Medulla oblongata (tissue), 1 donor: ENCODE measurements around the gene FAM120B.

Experiments used
- DNase-seq: peaks from one replicate; pipeline ENCODE4 v3.0.0-alpha.2; 2015; ENCODE audit errors: extremely low spot score

FAM120B gene

DNA sequence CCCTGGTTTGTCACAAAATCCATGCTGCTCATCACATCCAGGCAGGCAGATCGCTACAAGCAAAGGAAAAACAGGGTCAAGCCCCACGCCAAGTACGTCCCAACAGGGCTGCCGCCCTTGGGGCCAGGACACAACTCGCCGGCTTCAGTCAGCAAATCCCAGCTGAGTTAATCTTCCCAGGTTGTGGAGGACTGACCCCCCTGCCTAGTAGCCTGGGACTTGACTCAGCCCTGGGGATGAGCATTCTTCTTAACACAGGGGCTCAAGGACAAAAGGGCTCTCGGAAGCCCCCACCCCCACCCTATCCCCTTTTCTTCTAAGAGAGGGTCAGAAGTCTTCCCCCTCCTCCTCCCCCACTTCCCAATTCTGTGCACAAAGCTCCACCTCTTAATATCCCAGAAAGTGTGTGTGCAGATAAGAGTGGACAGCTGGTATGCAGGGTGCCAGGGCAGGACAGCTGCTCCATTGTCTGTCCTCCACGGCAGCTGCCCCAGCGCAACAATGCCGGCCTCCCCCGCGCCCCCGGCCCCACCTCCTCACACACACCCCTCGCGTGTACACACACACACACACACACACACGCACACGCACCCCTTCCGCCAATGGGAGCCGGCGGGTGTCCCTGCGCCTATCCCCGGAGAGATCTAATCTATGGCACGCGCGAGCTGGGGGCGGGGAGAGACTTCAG lies 20.2 kb upstream of the FAM120B start:
- peak; percentile 57 for DNase-seq

DNA sequence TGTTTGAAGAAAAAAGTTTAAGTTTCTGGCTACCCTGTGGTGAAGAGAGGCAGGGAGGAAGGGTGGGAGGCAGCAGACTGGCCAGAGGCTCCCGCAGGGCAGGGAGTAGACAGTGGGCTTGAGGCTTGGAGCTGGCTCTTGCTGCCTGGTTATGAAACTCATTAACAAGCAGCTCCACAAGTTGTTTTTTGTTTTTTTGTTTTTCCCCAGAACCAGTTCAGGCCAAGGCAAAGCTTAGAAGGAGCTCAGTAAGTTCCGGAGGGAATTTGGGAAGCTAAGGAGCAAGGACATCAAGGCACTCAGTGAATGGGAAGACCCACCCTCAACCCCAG lies 19.7 kb upstream of the FAM120B start:
- no peak for DNase-seq

DNA sequence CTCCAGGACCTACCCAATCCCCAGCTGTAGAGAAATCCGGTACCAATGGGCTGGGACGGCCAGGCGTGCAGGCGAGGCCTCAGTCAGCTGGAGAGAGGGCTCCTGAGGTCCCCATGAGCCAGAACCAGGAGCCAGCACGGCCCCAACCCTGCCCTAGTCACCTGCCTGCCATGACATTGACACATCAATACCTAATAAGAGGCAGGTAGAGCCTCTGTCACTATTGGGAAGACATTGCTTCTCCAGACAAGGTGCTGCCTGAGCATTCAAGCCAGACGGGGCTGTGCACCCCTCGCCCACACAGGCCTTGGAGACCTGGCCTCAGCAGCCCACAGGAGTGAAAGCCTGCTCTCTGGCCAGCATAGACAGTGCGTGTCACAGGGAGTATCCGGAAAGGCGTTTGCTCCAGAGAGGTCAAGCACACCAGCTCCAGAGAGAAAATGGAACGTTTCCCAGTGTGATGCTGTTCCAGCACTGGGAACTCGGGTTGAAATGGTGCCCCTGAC lies 19.1 kb upstream of the FAM120B start:
- no peak for DNase-seq

DNA sequence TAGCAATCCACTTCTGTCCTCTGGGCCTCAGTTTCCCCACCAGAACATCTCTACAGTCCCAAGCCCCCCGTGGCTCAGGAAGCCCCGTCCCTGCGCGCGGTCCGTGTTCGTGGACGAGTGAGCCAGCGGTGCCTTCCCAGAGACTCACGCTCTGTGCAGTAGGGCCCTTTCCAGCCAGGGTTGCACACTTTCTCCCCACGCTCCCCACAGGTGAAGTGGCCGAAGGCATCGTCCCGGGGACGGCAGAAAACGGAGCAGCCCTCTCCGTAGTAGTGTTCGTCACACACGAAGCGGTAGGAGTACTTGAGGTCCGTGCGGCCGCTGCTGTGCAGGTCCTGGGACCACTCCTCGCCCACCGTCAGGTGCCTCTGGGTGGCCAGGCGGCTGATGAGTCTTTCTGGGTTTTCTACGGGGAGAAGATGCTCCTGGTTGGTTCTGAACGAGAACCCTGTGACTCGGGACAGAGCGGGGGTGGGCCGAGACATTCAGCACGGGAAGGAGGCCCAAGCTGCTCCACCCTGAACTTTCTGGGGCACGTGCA lies 18.4 kb upstream of the FAM120B start:
- DNase-seq: no peak

DNA sequence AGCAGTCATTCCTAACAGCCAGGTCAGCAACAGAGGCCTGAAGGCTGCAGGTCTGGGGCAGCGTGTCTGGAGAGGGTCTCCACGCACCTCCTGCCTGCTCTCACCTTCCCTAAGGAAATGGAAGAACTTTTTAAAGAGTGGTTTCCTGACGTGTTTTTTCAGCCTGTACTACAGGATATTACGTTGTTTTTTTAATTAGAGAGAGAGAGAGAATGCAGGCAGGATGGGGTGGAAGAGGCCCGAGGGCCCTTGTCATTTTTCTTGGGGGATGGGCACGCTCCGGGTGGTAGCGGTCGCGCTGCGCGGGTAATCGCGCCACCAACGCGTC lies 17.7 kb upstream of the FAM120B start:
- DNase-seq: no peak

DNA sequence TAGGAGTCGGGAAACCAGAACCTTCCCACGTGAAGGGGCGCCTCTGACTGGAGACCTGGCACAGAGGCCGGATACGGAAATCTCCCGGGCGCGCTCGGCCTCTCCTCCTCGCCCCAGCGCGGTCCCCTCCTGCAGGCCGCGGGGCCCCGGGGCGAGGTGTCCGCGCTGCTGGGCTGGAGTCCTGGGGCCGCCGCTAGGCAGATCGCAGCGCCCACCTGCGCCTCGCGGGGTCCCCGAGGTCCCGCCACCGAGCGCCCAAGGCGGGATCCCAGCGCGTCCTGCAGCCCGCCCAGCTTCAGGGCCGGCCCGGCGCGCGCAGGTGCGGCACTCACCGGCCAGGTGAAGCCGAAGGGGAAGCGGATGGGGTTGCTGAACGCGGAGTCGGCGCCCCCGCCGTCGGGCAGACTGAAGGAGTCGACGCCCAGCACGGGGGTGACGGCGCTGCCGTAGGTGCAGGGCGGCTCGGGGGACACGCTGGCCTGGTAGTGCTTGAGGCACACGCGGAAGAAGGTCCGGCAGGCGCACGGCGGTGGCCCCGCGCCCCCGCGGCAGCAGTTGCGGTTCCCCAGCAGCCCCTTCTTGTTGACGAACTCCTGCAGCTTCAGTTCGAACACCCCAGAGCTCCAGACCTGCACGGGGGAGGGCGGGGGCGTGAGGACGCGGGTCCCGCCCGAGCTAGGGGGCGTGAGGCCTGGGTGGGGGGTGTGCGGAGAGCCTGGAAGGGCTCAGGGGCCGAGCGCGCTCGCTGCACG lies 17.2 kb upstream of the FAM120B start:
- no peak for DNase-seq

DNA sequence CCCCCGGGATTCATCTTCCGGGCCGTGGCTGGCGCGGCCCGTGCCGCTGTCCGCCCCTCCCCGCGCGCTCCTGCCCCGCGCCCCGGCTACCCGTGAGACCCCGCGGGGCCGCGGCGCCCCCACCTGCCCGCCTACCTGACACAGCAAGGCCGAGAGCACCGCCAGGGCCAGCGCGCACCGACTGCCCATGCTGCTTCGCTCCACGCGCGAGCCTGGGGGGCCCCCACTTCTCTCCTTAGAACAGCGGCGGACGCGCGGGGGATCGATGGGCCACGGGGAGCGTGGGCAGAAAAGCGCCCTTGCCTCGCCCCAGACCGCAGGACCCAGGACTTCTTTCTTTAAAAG lies 16.6 kb upstream of the FAM120B start:
- no peak for DNase-seq

DNA sequence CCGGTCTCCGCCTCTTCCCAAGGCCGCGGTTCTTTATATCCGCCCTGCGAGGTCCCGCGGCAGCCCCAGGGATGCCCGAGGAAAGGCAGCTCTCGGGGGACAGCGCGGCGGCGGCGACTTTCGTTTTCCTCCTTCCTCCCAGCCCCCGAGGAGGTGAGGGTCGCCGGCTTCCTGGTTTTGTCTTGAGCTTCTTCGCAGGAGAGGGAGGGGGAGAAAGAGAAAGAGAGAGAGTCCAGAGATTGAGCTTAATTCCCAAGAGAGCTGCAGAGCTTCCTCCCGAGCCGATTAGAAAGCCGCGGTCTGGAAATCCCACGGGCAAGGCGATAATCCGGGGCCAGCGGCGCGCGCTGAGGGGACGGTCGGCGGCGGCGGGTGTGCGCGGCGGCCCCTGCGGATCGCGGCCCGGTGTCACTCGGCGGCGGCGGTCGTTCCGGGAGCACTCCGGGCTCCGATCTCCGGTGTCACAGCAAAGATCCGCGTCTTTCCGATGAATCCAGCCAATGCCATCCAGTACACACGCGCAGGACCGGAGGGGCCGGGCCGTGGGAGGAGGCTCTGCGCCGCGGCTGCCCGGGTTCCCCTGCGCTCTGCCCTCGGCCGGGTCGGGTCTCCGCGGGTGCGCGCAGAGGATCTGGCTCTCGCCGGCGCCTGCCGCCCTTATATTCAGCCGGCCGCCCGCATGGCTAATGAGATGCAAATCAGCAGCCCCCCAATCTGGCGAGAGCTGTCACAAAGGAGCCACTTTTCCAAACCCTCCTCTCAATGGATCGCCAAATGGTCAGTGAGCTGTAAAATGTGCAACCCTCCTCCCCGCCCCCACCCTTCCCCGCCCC lies 16.0 kb upstream of the FAM120B start, which contains the start of gene DLL1:
Gene DLL1, minus strand, starts transcription at position 783 of the 833 bp plus-strand sequence. CDS start 939 bp downstream, outside the sequence.
- peak; percentile 84 for DNase-seq

DNA sequence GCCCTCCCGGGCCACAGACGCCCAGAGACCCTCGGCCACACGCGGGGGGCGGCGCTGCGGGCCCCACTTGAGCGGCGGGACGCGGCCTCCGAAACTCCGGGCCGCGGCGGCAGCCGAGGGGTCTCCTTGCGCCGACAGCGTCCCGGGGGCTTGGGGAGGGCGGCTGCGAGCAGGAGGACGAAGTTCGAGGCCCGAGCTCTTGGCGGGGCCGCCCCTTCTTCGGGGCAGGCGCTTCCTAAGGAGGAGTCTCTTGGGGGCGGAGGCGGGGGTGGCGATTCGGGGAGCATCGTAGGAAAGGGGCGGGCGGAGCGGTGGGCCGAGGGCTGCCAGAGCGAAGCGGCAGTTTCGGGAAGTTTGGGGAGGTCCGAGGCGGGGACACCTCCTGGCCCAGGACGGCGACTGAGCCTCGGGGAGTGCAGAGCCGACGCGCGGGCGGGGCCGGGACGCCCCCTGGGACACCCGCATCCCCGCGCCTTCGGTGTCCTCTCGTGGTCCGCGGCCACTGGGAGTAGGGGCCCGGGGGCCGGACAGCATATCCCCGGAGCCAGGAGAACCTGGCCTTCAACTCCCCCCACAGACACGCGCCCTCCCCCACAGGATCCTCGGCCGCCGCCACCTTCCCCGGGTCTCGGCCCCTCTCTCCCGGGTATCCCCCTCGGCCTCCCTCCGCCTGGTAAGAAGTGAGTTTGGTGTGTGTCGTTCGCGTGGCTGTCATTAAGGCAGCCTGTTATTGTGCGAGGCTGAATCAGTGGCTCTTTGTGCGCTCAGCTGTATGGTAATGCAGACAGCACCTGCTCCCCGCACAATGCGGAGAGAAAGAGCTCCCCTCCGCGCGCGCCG lies 15.1 kb upstream of the FAM120B start:
- peak; percentile 91 for DNase-seq

DNA sequence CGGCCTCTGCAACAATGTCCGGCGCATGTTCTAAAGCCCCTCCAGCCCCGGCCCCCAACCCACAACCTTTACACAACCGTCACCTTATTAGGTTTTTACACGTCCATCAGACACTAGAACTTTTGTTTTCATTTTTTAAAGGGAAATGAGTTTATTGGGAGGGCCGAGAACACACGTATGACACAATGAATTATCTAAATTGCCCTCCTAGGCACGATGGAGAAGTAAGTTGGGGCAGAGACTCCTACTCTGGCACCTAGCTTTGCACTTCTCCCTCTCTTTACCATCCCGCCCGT lies 14.5 kb upstream of the FAM120B start:
- DNase-seq: no peak

DNA sequence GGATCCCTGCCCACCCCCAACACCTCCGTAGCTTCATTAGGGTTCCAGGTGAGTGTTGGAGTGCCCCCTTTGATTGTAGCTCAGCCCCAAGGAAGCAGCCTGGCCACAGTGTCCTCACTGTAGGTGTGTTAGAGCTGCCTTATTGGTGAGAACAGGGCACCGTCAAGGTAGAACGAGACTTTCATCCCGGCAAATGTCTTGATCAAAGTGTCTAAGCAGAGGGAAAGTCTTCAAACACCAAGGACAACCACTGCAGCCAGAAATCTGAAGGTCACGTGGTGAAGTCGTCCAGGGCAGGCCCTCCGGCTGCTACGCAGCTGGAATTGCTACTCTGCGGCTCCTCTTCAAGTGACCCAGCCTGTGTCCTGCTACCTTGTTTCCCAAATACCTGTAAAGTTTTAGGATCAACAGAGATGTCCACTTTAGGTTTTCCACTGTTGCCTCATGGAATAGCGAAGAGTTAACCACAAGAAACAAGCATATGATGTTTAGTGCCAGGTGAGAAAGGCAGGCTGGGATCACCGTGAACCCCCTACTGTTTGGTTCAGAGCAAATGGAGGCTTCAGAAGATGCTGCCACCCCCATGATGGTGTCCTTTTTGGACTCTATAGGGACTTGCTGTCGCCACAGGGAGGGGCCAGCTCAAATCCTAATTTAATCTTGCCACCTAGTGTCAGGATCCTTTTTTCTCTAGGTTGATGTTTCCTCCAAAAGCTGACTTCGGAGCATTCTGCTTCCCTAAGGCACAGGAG lies 14.0 kb upstream of the FAM120B start:
- peak; percentile 73 for DNase-seq

DNA sequence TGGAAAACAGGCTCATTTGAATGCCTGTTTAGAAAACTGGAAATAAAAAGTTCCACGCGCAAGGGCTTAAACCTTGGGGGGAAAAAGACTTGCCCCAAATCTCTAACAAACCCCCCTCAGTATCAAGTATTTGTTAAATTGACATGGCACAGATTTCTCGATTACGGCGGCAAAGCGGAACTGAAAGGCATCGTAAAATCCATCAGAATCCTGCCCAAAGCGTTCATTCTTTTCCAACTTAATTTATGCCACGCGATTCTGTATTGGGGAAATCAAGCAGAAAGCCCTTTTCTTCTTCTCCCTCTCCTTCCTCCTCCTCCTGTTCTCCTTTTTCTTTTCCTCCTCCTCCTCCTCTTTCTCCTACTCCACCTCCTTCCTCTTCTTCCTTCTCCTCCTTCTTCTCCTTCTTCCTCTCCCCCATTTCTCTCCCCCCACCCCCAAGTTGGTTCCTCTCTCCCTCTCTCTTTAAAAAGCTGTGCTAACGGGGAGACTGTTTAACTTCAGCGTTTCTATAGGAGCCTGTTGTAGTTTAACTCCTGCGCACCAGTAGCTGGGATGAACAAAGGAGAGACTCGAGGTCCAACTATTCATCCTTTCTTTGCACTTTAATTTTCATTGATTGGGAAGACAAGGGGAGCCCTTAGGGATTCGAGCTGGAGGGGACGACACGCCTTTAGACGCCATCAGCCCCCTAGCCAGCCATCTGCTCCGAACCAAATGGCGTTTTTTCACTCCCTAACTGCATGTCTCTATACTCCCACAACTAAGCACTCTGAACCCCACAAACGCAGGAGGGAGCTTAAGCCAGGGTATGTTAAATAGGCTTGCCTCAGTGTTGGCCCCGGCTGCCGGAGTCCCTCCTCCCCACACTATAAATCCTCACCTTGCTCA lies 13.0 kb upstream of the FAM120B start:
- DNase-seq: peak; percentile 37

DNA sequence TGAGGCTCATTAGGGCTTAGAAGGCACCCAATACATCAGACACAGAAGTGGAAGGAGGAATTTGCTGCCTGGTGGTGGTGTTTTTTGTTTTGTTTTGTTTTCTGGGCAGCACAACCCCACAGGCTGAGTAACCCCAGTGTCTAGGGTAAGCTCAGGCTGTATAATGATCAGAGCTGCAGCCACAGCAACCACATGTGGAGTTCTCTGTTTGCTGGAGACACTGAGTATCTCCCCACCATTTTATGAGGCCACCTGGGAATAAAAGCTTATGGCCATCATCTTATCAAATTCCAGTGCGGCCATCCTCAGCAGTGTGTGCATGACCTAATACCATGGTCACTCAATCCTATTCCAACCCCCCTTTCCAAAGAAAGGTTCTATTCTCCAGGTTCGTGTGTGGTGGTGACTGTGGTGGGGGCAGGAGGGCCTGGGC lies 12.2 kb upstream of the FAM120B start:
- DNase-seq: peak; percentile 18

DNA sequence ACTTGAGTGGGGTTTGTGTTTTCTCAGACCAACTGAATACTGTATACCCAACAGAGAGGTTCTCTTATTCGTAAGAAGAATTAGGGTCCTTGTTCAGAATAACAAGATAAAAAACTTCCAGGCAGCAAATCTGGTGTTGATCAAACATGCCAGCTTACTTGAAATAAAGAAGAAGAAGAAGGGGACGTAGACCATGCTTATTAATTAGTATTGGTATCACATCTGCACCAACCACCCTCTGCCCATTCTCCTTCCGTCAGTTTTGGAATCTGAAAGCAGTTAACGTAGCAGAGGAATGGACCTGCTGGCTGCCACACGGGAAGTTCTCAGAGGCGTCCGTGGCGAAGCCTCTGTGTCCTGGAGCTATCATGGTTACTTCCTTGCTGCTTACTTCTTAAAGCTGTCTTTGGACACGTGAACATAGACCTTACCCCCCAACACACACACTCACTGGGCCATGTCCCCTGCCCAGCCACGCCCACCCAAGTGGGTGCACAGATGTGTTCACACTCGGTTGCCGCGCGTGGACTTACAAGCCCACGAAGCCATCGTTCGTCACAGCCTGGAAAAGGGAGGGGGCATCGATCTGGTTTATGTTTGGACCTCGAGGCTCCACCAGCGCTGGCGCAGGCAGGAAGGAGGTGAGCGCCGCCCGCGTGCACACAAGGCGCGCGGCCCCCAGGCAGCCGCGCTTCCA lies 11.6 kb upstream of the FAM120B start:
- DNase-seq: peak; percentile 33

DNA sequence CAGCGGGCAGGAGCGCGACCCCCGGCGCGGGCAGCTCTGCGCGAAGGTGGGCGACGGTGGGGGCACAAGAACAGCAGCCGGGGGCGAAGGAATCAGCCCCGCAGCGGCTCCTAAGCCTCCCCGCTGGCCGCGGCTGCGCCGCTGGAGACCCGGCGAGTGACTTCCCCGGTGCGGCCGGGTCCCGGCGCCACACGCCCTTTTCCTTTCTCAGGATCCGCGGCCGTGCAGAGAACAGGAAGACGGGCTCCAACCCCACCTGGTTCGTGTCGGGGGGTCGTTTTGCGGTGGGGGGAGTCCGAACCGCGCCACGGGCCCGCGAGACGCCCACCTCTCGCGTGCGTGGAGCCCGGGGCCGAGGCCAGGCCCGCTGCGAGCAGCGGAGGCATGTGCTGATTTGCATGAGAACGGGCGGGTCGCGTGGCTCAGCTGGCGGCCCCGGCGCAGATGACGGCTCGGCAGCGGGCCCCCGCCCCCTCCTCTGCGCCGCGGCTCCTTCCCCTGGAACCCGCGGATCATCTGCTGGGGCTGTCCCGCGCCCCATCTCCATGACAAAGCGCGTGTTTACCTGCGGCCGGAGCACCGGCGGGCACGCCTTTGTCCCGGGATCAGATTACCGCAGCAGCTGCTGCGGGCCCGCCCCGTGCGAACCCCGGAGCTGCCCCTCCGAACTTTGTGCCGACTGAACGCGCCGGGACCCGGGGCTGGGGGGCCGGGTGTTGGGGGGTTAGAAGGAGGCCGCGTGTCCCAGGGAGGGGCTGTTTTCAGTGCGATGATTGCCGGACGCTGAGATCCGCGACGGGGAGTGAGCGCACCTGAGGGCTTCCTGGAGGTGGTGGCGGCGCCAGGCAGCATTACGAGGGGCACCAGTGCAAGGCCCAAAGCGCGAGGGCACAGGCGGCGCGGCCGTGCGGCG lies 10.8 kb upstream of the FAM120B start:
- DNase-seq: peak; percentile 27

DNA sequence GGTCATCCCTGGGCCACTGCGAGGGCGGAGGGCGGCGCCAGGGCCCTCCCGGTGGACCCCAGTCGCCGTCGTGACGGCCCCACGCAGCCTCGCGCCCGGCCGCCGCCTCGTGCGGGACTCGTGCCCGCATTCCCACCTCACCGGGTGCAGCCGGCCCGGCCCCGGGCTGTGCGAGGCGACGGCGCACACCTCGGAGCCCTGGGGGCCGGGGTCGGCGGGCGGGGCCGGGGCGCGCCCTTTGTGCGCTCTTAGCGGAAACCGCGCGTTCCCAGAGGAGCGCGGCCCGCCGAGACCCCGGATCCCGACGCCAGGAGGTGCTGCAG lies 10.2 kb upstream of the FAM120B start:
- DNase-seq: no peak

DNA sequence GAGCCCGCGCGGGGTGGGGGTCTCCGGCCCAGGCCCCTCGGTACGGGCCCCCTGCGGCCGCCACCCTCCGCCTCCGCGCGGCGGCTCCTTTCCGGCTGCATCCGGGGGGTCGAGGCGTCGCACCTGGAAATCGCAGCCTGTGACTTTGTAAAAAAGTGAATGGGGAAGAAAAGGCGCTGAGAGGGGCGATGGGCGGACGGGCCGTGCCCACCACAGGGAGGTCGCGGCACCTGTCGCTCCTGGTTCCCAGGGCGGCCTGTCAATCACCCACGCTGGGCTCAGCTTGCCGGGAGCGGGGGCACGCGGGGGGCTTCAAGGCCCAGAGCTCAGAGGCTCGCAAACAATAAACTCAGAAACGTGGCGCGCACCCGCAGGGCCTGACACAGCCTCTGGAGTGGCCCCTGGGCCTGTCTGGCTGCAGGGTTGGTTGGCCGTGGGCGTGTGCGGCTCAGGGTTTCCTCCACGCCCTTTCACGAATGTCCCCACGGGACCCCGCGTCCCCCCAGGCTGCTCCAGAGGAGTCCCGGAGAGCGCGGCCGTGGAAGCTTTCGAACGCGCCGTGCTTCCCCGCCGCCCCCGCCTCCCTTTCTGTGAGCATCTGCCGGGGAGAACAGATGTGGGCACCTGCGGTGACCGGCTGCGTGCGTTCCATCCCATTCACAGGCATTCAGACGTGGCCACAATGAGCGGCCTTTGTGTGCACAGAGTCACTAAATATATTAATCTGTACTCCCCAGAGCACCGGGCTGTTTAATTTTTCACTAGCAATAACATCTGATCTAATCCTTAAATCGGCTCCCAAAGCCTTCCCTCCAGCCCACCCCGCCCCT lies 9.6 kb upstream of the FAM120B start:
- DNase-seq: peak; percentile 50
